GM23338 (cell line): ENCODE data around the gene SGCD.

ENCODE experiments used
- EZH2 ChIP-seq: fragments of 200-600 bp; sonication (generic); IDR thresholded peaks from one replicate; pipeline ENCODE4 v1.8.0; 2017; ENCODE audit warnings: antibody characterized with exemption, mild to moderate bottlenecking, low read depth; ENCODE audit not compliant: unreplicated experiment
- EZH2phosphoT487 ChIP-seq: fragments of 200-600 bp; sonication (generic); IDR thresholded peaks from one replicate; pipeline ENCODE4 v1.8.1; 2018; ENCODE audit warnings: antibody characterized with exemption; ENCODE audit not compliant: unreplicated experiment
- POLR2AphosphoS5 ChIP-seq: IDR thresholded peaks from 2 replicates; pipeline ENCODE4 v1.6.1; 2016; ENCODE audit warnings: antibody characterized with exemption, low read depth
- REST ChIP-seq: IDR thresholded peaks from one replicate; pipeline ENCODE4 v1.6.1; 2018; ENCODE audit warnings: antibody characterized with exemption; ENCODE audit not compliant: unreplicated experiment
- ZNF331 ChIP-seq: fragments of 250-450 bp; sonication (Bioruptor Pico); IDR thresholded peaks from 2 replicates; pipeline ENCODE4 v1.5.0; 2020; ENCODE audit warnings: low read depth, mild to moderate bottlenecking, moderate library complexity
- TF ChIP-seq, protein P1 (sequence below), 2 experiments: fragments of 200-600 bp in 1 of 2; sonication (generic) in 1 of 2; conservative IDR thresholded peaks; 2 replicates each; pipeline versions ENCODE4 v1.5.1 to v1.6.1; 2016 to 2017; ENCODE audit warnings: antibody characterized with exemption in 2 of 2, low read depth in 2 of 2, mild to moderate bottlenecking in 2 of 2, moderate library complexity in 1 of 2
- TF ChIP-seq, protein P2 (sequence below): fragments of 250-450 bp; sonication (Bioruptor Pico); IDR thresholded peaks from 2 replicates; pipeline ENCODE4 v1.5.0; 2020; ENCODE audit warnings: mild to moderate bottlenecking, moderate library complexity

GRCh38 chr5:156716591-156717380, 389.8 kb downstream of the SGCD start:
- TF ChIP-seq, protein P1, sequence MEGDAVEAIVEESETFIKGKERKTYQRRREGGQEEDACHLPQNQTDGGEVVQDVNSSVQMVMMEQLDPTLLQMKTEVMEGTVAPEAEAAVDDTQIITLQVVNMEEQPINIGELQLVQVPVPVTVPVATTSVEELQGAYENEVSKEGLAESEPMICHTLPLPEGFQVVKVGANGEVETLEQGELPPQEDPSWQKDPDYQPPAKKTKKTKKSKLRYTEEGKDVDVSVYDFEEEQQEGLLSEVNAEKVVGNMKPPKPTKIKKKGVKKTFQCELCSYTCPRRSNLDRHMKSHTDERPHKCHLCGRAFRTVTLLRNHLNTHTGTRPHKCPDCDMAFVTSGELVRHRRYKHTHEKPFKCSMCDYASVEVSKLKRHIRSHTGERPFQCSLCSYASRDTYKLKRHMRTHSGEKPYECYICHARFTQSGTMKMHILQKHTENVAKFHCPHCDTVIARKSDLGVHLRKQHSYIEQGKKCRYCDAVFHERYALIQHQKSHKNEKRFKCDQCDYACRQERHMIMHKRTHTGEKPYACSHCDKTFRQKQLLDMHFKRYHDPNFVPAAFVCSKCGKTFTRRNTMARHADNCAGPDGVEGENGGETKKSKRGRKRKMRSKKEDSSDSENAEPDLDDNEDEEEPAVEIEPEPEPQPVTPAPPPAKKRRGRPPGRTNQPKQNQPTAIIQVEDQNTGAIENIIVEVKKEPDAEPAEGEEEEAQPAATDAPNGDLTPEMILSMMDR (conservative IDR thresholded peaks at IDR 0.05; ENCODE audit: low read depth in 2 of 2), result no peak
- TF ChIP-seq, protein P2, sequence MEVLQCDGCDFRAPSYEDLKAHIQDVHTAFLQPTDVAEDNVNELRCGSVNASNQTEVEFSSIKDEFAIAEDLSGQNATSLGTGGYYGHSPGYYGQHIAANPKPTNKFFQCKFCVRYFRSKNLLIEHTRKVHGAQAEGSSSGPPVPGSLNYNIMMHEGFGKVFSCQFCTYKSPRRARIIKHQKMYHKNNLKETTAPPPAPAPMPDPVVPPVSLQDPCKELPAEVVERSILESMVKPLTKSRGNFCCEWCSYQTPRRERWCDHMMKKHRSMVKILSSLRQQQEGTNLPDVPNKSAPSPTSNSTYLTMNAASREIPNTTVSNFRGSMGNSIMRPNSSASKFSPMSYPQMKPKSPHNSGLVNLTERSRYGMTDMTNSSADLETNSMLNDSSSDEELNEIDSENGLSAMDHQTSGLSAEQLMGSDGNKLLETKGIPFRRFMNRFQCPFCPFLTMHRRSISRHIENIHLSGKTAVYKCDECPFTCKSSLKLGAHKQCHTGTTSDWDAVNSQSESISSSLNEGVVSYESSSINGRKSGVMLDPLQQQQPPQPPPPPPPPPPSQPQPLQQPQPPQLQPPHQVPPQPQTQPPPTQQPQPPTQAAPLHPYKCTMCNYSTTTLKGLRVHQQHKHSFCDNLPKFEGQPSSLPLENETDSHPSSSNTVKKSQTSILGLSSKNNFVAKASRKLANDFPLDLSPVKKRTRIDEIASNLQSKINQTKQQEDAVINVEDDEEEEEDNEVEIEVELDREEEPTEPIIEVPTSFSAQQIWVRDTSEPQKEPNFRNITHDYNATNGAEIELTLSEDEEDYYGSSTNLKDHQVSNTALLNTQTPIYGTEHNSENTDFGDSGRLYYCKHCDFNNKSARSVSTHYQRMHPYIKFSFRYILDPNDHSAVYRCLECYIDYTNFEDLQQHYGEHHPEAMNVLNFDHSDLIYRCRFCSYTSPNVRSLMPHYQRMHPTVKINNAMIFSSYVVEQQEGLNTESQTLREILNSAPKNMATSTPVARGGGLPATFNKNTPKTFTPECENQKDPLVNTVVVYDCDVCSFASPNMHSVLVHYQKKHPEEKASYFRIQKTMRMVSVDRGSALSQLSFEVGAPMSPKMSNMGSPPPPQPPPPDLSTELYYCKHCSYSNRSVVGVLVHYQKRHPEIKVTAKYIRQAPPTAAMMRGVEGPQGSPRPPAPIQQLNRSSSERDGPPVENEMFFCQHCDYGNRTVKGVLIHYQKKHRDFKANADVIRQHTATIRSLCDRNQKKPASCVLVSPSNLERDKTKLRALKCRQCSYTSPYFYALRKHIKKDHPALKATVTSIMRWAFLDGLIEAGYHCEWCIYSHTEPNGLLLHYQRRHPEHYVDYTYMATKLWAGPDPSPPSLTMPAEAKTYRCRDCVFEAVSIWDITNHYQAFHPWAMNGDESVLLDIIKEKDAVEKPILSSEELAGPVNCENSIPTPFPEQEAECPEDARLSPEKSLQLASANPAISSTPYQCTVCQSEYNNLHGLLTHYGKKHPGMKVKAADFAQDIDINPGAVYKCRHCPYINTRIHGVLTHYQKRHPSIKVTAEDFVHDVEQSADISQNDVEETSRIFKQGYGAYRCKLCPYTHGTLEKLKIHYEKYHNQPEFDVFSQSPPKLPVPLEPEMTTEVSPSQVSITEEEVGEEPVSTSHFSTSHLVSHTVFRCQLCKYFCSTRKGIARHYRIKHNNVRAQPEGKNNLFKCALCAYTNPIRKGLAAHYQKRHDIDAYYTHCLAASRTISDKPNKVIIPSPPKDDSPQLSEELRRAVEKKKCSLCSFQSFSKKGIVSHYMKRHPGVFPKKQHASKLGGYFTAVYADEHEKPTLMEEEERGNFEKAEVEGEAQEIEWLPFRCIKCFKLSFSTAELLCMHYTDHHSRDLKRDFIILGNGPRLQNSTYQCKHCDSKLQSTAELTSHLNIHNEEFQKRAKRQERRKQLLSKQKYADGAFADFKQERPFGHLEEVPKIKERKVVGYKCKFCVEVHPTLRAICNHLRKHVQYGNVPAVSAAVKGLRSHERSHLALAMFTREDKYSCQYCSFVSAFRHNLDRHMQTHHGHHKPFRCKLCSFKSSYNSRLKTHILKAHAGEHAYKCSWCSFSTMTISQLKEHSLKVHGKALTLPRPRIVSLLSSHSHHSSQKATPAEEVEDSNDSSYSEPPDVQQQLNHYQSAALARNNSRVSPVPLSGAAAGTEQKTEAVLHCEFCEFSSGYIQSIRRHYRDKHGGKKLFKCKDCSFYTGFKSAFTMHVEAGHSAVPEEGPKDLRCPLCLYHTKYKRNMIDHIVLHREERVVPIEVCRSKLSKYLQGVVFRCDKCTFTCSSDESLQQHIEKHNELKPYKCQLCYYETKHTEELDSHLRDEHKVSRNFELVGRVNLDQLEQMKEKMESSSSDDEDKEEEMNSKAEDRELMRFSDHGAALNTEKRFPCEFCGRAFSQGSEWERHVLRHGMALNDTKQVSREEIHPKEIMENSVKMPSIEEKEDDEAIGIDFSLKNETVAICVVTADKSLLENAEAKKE (CRISPR knock-in tag), result no peak
- no peak for TF ChIP-seq EZH2phosphoT487
- TF ChIP-seq EZH2, result no peak
- TF ChIP-seq REST, result no peak
- no peak for TF ChIP-seq POLR2AphosphoS5
- no peak for TF ChIP-seq ZNF331 (CRISPR knock-in tag)
